K562 (cell line): ENCODE measurements around the gene RAB6B. TPM values are rescaled to one million over a fixed set of nuclear protein-coding genes. Genes with fewer than 3 reads are reported as not detected.

Source experiments
- CC2D1A ChIP-seq: fragments of 450-650 bp; IDR thresholded peaks from 2 replicates; pipeline ENCODE4 v1.6.1; 2017; ENCODE audit warnings: mild to moderate bottlenecking
- EZH2 ChIP-seq: IDR thresholded peaks from 2 replicates; pipeline ENCODE4 v1.6.1; 2012; ENCODE audit warnings: low read depth, mild to moderate bottlenecking, inconsistent platforms, low read length, borderline replicate concordance
- FIP1L1 ChIP-seq: fragments of 200-400 bp; formaldehyde crosslinking; IDR thresholded peaks from 2 replicates; pipeline ENCODE4 v1.6.1; 2018; ENCODE audit warnings: mild to moderate bottlenecking, low read depth, low read length; ENCODE audit not compliant: poor library complexity, severe bottlenecking
- GABPB1 ChIP-seq: sonication (generic); formaldehyde crosslinking; IDR thresholded peaks from 2 replicates; pipeline ENCODE4 v1.8.0; 2022; ENCODE audit warnings: mild to moderate bottlenecking, missing genetic modification reagents
- HSF4 ChIP-seq: fragments of 250-450 bp; sonication (Bioruptor Pico); IDR thresholded peaks from 2 replicates; pipeline ENCODE4 v2.1.2; 2022; ENCODE audit warnings: mild to moderate bottlenecking, moderate library complexity, borderline replicate concordance
- KLF1 ChIP-seq: fragments of 450-650 bp; IDR thresholded peaks from 2 replicates; pipeline ENCODE4 v1.6.1; 2016; ENCODE audit warnings: missing genetic modification characterization, missing compliant biosample characterization
- MCM7 ChIP-seq, 2 experiments: fragments of 450-650 bp; IDR thresholded peaks; 2 replicates each; pipeline ENCODE4 v1.6.1; 2016 to 2018
- MEIS2 ChIP-seq: fragments of 450-650 bp; IDR thresholded peaks from 2 replicates; pipeline ENCODE4 v1.6.1; 2014; ENCODE audit warnings: mild to moderate bottlenecking; ENCODE audit not compliant: partially characterized antibody
- POLR2G ChIP-seq: fragments of 200-400 bp; formaldehyde crosslinking; IDR thresholded peaks from 2 replicates; pipeline ENCODE4 v1.6.1; 2017; ENCODE audit warnings: low read depth, mild to moderate bottlenecking, antibody characterized with exemption, low read length, moderate library complexity
- RBFOX2 ChIP-seq: fragments of 200-400 bp; formaldehyde crosslinking; IDR thresholded peaks from 2 replicates; pipeline ENCODE4 v1.6.1; 2017; ENCODE audit warnings: low read depth, mild to moderate bottlenecking, low read length, moderate library complexity
- RCOR1 ChIP-seq, 2 experiments: IDR thresholded peaks; 2 replicates each; pipeline ENCODE4 v1.6.1; 2012; ENCODE audit warnings: low read depth in 2 of 2, low read length in 2 of 2, borderline replicate concordance in 1 of 2, improper control_type of control experiment in 1 of 2
- RHOXF2B ChIP-seq: fragments of 250-450 bp; sonication (Bioruptor Pico); conservative IDR thresholded peaks from 2 replicates; pipeline ENCODE4 v1.5.1; 2021
- TCF3 ChIP-seq: sonication (generic); formaldehyde crosslinking; IDR thresholded peaks from 2 replicates; pipeline ENCODE4 v1.4.0; 2020; ENCODE audit warnings: mild to moderate bottlenecking, missing genetic modification reagents
- ZKSCAN3 ChIP-seq: fragments of 250-450 bp; sonication (Bioruptor Pico); IDR thresholded peaks from 2 replicates; pipeline ENCODE4 v1.4.0; 2020
- polyA plus RNA-seq, 8 experiments: library from polyadenylated mRNA; depleted of rRNA in 4 of 8; stranded (reverse) in 5 of 8; unstranded in 3 of 8; fragments of >200 nt; fragmentation: Nextera tagmentation in 2 of 8; fragmentation: Illumina TruSeq in 1 of 8; extraction: Ambion mirVana in 2 of 8; extraction: Trizol in 1 of 8; gene quantifications; 2 replicates each; pipeline versions ENCODE4 v1.2.1 to v1.2.3, GENCODE V29; 2011 to 2014; ENCODE audit warnings: inconsistent platforms in 1 of 8, missing spikeins in 1 of 8
- total RNA-seq, 7 experiments: library from RNA; depleted of rRNA in 6 of 7; stranded (reverse); fragments of >200 nt in 6 of 7; fragmentation: Illumina TruSeq in 2 of 7; extraction: Trizol in 2 of 7; gene quantifications; 2 replicates each; pipeline versions ENCODE4 v1.2.1 to v1.2.3, GENCODE V29; 2011 to 2021; ENCODE audit warnings: low replicate concordance in 1 of 7
- TF ChIP-seq, protein P1 (sequence below): fragments of 250-450 bp; sonication (Bioruptor Pico); IDR thresholded peaks from 2 replicates; pipeline ENCODE4 v1.6.1; 2021; ENCODE audit warnings: mild to moderate bottlenecking
- TF ChIP-seq, protein P2 (sequence below): fragments of 150-350 bp; IDR thresholded peaks from 2 replicates; pipeline ENCODE4 v1.6.1; 2014; ENCODE audit warnings: low read depth, mild to moderate bottlenecking, low read length, borderline replicate concordance
- TF ChIP-seq, protein P3 (sequence below): sonication (generic); formaldehyde crosslinking; IDR thresholded peaks from 2 replicates; pipeline ENCODE4 v1.8.0; 2022; ENCODE audit warnings: mild to moderate bottlenecking, missing genetic modification reagents
- TF ChIP-seq, protein P4 (sequence below): sonication (generic); formaldehyde crosslinking; IDR thresholded peaks from 2 replicates; pipeline ENCODE4 v1.9.0; 2022; ENCODE audit warnings: mild to moderate bottlenecking, missing genetic modification reagents
- TF ChIP-seq, protein P5 (sequence below): sonication (generic); formaldehyde crosslinking; IDR thresholded peaks from 2 replicates; pipeline ENCODE4 v1.5.0; 2020; ENCODE audit warnings: missing genetic modification reagents
- TF ChIP-seq, protein P6 (sequence below): sonication (generic); formaldehyde crosslinking; IDR thresholded peaks from 2 replicates; pipeline ENCODE4 v1.8.1; 2022; ENCODE audit warnings: missing genetic modification reagents

RAB6B gene
- total and polyA plus RNA-seq, 9 of the 15 experiments (the other 6 are each of a cell fraction or from before 2014, with no cell fraction given): 0.60 to 18.1 (median 1.5) TPM

DNA sequence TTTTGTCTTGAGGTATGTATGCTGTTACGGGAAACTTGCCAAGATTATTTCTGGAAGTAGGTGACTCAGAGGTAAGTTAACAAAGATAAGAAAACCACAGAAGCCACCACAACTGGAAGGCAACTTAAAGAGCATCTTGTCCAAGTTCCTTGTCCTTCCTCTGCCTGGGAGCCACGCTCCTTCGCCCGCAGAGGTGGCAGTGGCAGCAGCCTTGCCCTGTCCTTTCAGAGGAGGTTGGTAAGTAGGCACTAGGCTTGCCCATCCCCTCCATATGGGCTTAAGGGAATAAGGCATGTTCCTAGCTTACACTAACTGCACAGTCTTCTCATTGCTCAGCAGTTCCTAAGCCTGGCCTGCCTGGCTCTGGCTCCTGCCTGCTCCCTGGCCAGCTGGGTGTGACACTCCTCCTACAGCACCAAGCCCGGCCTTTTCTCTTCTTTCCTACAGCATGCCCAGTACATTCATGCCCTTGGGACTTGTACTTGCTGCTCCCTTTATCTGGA, 48.0 kb upstream of the RAB6B start (continued):
- TF ChIP-seq POLR2G: no peak
- no peak for TF ChIP-seq KLF1 (tag)
- TF ChIP-seq, protein P1, sequence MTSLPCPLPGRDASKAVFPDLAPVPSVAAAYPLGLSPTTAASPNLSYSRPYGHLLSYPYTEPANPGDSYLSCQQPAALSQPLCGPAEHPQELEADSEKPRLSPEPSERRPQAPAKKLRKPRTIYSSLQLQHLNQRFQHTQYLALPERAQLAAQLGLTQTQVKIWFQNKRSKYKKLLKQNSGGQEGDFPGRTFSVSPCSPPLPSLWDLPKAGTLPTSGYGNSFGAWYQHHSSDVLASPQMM (CRISPR knock-in tag): no peak
- no peak for TF ChIP-seq HSF4 (CRISPR knock-in tag)
- TF ChIP-seq CC2D1A: no peak
- TF ChIP-seq, protein P2, sequence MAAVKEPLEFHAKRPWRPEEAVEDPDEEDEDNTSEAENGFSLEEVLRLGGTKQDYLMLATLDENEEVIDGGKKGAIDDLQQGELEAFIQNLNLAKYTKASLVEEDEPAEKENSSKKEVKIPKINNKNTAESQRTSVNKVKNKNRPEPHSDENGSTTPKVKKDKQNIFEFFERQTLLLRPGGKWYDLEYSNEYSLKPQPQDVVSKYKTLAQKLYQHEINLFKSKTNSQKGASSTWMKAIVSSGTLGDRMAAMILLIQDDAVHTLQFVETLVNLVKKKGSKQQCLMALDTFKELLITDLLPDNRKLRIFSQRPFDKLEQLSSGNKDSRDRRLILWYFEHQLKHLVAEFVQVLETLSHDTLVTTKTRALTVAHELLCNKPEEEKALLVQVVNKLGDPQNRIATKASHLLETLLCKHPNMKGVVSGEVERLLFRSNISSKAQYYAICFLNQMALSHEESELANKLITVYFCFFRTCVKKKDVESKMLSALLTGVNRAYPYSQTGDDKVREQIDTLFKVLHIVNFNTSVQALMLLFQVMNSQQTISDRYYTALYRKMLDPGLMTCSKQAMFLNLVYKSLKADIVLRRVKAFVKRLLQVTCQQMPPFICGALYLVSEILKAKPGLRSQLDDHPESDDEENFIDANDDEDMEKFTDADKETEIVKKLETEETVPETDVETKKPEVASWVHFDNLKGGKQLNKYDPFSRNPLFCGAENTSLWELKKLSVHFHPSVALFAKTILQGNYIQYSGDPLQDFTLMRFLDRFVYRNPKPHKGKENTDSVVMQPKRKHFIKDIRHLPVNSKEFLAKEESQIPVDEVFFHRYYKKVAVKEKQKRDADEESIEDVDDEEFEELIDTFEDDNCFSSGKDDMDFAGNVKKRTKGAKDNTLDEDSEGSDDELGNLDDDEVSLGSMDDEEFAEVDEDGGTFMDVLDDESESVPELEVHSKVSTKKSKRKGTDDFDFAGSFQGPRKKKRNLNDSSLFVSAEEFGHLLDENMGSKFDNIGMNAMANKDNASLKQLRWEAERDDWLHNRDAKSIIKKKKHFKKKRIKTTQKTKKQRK: no peak
- TF ChIP-seq FIP1L1: no peak
- TF ChIP-seq ZKSCAN3 (CRISPR knock-in tag): no peak
- TF ChIP-seq, protein P3, sequence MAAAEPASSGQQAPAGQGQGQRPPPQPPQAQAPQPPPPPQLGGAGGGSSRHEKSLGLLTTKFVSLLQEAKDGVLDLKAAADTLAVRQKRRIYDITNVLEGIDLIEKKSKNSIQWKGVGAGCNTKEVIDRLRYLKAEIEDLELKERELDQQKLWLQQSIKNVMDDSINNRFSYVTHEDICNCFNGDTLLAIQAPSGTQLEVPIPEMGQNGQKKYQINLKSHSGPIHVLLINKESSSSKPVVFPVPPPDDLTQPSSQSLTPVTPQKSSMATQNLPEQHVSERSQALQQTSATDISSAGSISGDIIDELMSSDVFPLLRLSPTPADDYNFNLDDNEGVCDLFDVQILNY (CRISPR knock-in tag): no peak
- peak in 1 of 2 experiments; percentile 96; a peak in 2 of 4 replicates for TF ChIP-seq RCOR1 (IDR thresholded peaks at IDR 0.05; ENCODE audit: borderline replicate concordance in 1 of 2, low read depth in 2 of 2, low read length in 2 of 2)
- TF ChIP-seq TCF3 (CRISPR knock-in tag): peak; percentile 64
- TF ChIP-seq MEIS2: no peak
- TF ChIP-seq, protein P4, sequence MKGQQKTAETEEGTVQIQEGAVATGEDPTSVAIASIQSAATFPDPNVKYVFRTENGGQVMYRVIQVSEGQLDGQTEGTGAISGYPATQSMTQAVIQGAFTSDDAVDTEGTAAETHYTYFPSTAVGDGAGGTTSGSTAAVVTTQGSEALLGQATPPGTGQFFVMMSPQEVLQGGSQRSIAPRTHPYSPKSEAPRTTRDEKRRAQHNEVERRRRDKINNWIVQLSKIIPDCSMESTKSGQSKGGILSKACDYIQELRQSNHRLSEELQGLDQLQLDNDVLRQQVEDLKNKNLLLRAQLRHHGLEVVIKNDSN (CRISPR knock-in tag): no peak
- no peak for TF ChIP-seq MCM7 (IDR thresholded peaks at IDR 0.05)
- TF ChIP-seq RHOXF2B (CRISPR knock-in tag): no peak
- TF ChIP-seq, protein P5, sequence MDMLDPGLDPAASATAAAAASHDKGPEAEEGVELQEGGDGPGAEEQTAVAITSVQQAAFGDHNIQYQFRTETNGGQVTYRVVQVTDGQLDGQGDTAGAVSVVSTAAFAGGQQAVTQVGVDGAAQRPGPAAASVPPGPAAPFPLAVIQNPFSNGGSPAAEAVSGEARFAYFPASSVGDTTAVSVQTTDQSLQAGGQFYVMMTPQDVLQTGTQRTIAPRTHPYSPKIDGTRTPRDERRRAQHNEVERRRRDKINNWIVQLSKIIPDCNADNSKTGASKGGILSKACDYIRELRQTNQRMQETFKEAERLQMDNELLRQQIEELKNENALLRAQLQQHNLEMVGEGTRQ (CRISPR knock-in tag): no peak
- no peak for TF ChIP-seq GABPB1 (CRISPR knock-in tag)
- no peak for TF ChIP-seq EZH2
- TF ChIP-seq, protein P6, sequence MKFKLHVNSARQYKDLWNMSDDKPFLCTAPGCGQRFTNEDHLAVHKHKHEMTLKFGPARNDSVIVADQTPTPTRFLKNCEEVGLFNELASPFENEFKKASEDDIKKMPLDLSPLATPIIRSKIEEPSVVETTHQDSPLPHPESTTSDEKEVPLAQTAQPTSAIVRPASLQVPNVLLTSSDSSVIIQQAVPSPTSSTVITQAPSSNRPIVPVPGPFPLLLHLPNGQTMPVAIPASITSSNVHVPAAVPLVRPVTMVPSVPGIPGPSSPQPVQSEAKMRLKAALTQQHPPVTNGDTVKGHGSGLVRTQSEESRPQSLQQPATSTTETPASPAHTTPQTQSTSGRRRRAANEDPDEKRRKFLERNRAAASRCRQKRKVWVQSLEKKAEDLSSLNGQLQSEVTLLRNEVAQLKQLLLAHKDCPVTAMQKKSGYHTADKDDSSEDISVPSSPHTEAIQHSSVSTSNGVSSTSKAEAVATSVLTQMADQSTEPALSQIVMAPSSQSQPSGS (CRISPR knock-in tag): no peak
- TF ChIP-seq RBFOX2: 0 out of 2 replicates have a peak, but pooled peaks have one; percentile 31
